Keratinocyte (primary cell): ENCODE data around the gene SLC25A25. TPM values are rescaled to one million over a fixed set of nuclear protein-coding genes. Genes with fewer than 3 reads are reported as not detected.

Experiments
- DNase-seq: peaks from one replicate; pipeline ENCODE4 v3.0.0-alpha.2; 2011; ENCODE audit warnings: low read depth, missing footprints, low spot score
- FAIRE-seq: peaks from 2 replicates; lab custom pipeline; 2011; peaks lifted over from hg19 to GRCh38; lab: Jason Lieb, UNC
- H2AFZ ChIP-seq: 2 replicates; pipeline ENCODE4 v1.6.0; 2012; ENCODE audit warnings: low read length, control low read depth, inconsistent platforms; ENCODE audit not compliant: control insufficient read depth
- H3K27ac ChIP-seq: 2 replicates; pipeline ENCODE4 v1.5.1; 2011; ENCODE audit warnings: low read length; ENCODE audit not compliant: control insufficient read depth, insufficient read depth
- H3K27me3 ChIP-seq: 3 replicates; pipeline ENCODE4 v1.6.0; 2011; ENCODE audit warnings: low read length; ENCODE audit not compliant: control insufficient read depth, insufficient read depth; ENCODE audit errors: extremely low read depth
- H3K36me3 ChIP-seq, 2 experiments: 2 replicates in 1 of 2; 3 replicates in 1 of 2; pipeline ENCODE4 v1.5.1; 2011; ENCODE audit warnings: low read length in 2 of 2, mild to moderate bottlenecking in 1 of 2; ENCODE audit not compliant: control insufficient read depth in 2 of 2, insufficient read depth in 2 of 2; ENCODE audit errors: extremely low read depth in 1 of 2
- H3K4me1 ChIP-seq: 3 replicates; pipeline ENCODE4 v1.5.1; 2011; ENCODE audit warnings: low read length; ENCODE audit not compliant: control insufficient read depth, insufficient read depth; ENCODE audit errors: extremely low read depth
- H3K4me2 ChIP-seq: 3 replicates; pipeline ENCODE4 v1.6.0; 2011; ENCODE audit warnings: low read depth, low read length; ENCODE audit not compliant: control insufficient read depth, insufficient read depth; ENCODE audit errors: extremely low read depth
- H3K4me3 ChIP-seq, 3 experiments: fragments of 200-600 bp in 1 of 3; sonication (generic) in 1 of 3; 2 replicates in 2 of 3; 3 replicates in 1 of 3; pipeline ENCODE4 v1.5.1; 2011 to 2016; ENCODE audit warnings: low read length in 3 of 3, mild to moderate bottlenecking in 3 of 3, control low read depth in 2 of 3, inconsistent platforms in 1 of 3, low read depth in 1 of 3, mixed read lengths in 1 of 3, mixed run types in 1 of 3, moderate library complexity in 1 of 3; ENCODE audit not compliant: control insufficient read depth in 2 of 3, insufficient read depth in 2 of 3; ENCODE audit errors: extremely low read depth in 1 of 3
- H3K79me2 ChIP-seq: 2 replicates; pipeline ENCODE4 v1.6.0; 2012; ENCODE audit warnings: low read length; ENCODE audit not compliant: control insufficient read depth, insufficient read depth
- H3K9ac ChIP-seq: 3 replicates; pipeline ENCODE4 v1.6.0; 2011; ENCODE audit warnings: low read length; ENCODE audit not compliant: control insufficient read depth, insufficient read depth; ENCODE audit errors: extremely low read depth
- H3K9me1 ChIP-seq: 3 replicates; pipeline ENCODE4 v1.6.0; 2011; ENCODE audit warnings: low read length; ENCODE audit not compliant: control insufficient read depth, insufficient read depth; ENCODE audit errors: extremely low read depth
- H3K9me3 ChIP-seq: 2 replicates; pipeline ENCODE4 v1.5.1; 2012; ENCODE audit warnings: low read depth, low read length; ENCODE audit not compliant: control insufficient read depth
- H4K20me1 ChIP-seq: 3 replicates; pipeline ENCODE4 v1.6.0; 2011; ENCODE audit warnings: low read length; ENCODE audit not compliant: control insufficient read depth, insufficient read depth; ENCODE audit errors: extremely low read depth
- EZH2 ChIP-seq: IDR thresholded peaks from one replicate; pipeline ENCODE4 v1.6.1; 2012; ENCODE audit warnings: inconsistent platforms, mild to moderate bottlenecking, low read length, moderate library complexity
- dilution Hi-C: fragments of 300-500 bp; cut with MboI; formaldehyde crosslinking; loops from one replicate; pipeline ENCODE4 v1.7.0; 2020; ENCODE audit warnings: low sequenced_read_pairs; ENCODE audit not compliant: extremely low pct_ligation_motif_present
- polyA plus RNA-seq, 5 experiments: library from polyadenylated mRNA; depleted of rRNA in 3 of 5; stranded (reverse) in 3 of 5; stranded (forward) in 1 of 5; unstranded in 1 of 5; fragments of >200 nt; gene quantifications; 1 replicate in 1 of 5; 2 replicates in 3 of 5; 3 replicates in 1 of 5; pipeline versions ENCODE4 v1.2.1 to v1.2.3, GENCODE V29; 2011 to 2012; ENCODE audit warnings: missing spikeins in 2 of 5, low read depth in 1 of 5, low replicate concordance in 1 of 5
- TF ChIP-seq, protein P1 (sequence below), 3 experiments: IDR thresholded peaks in 1 of 3; conservative IDR thresholded peaks in 1 of 3; optimal IDR thresholded peaks in 1 of 3; 2 replicates in 2 of 3; 3 replicates in 1 of 3; pipeline versions ENCODE3 to v1.5.1; 2011; ENCODE audit warnings: low read length in 3 of 3, mild to moderate bottlenecking in 3 of 3, moderate library complexity in 2 of 3, control low read depth in 1 of 3, inconsistent platforms in 1 of 3; ENCODE audit not compliant: insufficient read depth in 2 of 3; ENCODE audit errors: extremely low read depth in 1 of 3

SLC25A25 gene
- polyA plus RNA-seq, 1 donor (not counting 4 experiments of a cell fraction or from before 2014, with no cell fraction given) = 6.5 TPM

DNA sequence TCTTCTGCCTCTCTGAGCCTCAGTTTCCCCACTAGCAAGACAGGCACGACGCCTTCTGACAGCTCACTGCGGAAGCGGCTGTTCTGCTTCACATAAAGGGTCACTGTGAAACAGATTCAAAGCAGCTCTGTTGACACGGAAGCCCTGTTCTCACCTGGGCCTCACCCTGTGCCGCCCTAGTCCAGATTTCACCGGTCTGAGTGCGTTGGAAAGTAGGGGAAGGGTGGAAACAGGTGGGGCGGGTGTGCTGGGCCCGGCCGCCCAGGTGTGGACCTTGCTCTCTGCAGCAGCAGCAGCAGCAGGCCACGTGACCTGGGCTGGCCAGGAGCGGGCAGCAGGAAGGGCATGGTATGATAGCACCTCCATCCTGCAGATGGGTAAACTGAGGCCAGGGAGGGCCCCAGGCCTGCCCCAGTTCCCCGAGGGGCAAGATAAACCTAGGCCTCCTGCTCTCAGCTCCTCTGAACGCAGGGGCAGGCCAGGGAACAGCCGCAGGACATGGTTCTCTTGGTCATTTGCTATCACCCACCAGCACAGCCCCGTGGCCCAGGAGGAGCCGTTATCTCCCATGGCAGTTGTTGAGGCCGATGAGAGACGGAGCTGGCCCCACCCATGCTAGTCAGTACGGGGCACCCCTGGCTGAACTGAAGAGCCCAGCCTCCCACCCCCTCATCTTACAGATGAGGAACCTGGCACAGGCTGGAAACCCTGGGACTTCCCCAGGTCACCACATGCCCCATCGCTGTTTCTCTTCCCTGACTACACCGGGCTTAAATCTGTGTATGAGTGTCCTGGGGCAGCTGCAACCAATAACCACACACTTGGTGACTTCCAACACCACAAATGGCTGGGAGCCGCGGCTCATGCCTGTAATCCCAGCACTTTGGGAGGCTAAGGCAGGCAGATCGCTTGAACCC, 47.4 kb downstream of the SLC25A25 start:
- Histone ChIP-seq H4K20me1 (no peaks in the 10 kb centered on the region), H3K9me1 (no peaks in the 10 kb centered on the region), H3K79me2 (no peaks in the 10 kb centered on the region), H3K4me2 (no peak overlapping the region), H3K9ac (no peak overlapping the region), H3K27me3 (no peaks in the 10 kb centered on the region), H3K4me3 (no peak overlapping the region), H3K36me3 (peaks cover 3 to 4% of the 10 kb centered on the region in 2 experiments), H3K4me1 (peaks cover 6% of the 10 kb centered on the region), H2AFZ (no peak overlapping the region), H3K27ac (no peak overlapping the region), H3K9me3 (no peaks in the 10 kb centered on the region)
- FAIRE-seq = no peak
- DNase-seq = no peak
- TF ChIP-seq, protein P1, sequence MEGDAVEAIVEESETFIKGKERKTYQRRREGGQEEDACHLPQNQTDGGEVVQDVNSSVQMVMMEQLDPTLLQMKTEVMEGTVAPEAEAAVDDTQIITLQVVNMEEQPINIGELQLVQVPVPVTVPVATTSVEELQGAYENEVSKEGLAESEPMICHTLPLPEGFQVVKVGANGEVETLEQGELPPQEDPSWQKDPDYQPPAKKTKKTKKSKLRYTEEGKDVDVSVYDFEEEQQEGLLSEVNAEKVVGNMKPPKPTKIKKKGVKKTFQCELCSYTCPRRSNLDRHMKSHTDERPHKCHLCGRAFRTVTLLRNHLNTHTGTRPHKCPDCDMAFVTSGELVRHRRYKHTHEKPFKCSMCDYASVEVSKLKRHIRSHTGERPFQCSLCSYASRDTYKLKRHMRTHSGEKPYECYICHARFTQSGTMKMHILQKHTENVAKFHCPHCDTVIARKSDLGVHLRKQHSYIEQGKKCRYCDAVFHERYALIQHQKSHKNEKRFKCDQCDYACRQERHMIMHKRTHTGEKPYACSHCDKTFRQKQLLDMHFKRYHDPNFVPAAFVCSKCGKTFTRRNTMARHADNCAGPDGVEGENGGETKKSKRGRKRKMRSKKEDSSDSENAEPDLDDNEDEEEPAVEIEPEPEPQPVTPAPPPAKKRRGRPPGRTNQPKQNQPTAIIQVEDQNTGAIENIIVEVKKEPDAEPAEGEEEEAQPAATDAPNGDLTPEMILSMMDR (optimal IDR thresholded peaks at IDR 0.05 in 1 of 3, IDR thresholded peaks at IDR 0.05 in 1 of 3, conservative IDR thresholded peaks at IDR 0.05 in 1 of 3; ENCODE audit: extremely low read depth in 1 of 3, insufficient read depth in 2 of 3, low read length in 3 of 3) = no peak
- TF ChIP-seq EZH2 = no peak
- dilution Hi-C loops = no loop called here

DNA sequence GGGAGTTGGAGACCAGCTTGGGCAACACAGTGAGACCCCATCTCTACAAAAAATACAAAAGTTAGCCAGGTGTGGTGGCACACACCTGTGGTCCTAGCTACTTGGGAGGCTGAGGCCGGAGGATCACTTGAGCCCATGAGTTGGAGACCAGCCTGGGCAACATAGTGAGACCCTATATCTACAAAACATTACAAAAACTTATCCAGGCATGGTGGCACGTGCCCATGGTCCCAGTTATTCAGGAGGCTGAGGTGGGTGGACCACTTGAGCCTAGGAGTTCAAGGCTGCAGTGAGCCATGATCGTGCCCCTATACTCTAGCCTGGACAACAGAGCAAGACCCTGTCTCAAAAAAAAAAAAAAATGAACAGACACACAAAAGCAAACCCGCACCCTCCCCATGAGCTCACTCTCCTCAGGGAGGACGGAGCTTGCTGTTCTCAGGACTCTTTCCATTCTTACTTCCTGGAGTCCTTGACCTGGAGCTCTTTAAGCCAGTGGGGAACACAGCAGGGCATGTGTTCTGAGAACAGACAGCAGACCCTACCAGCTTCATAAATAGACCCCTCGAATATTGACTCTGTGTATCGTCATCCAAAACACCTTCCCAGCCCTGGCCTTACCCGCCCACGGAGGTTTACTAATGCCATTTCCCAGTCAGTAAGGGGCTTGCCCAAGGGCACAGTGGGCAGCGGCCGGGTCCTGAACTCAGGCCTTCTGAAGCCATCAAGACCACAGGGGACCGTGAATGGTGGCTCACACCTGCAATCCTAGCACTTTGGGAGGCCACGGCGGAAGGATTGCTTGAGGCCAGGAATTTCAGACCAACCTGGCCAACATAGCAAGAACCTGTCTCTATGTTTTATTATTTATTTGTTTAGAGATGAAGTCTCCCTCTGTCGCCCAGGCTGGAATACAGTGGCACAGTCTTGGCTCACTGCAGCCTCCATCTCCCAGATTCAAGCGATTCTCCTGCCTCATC, 48.4 kb downstream of the SLC25A25 start:
- Histone ChIP-seq H3K9me1 (no peaks in the 10 kb centered on the region), H3K9ac (no peak overlapping the region), H3K9me3 (no peaks in the 10 kb centered on the region), H3K36me3 (peaks cover 5 to 12% of the 10 kb centered on the region in 2 experiments), H3K27ac (no peak overlapping the region), H3K27me3 (no peaks in the 10 kb centered on the region), H3K4me1 (peaks cover 6% of the 10 kb centered on the region), H3K4me2 (no peak overlapping the region), H4K20me1 (no peaks in the 10 kb centered on the region), H3K79me2 (no peaks in the 10 kb centered on the region), H3K4me3 (no peak overlapping the region), H2AFZ (no peak overlapping the region)
- TF ChIP-seq, protein P1 (optimal IDR thresholded peaks at IDR 0.05 in 1 of 3, IDR thresholded peaks at IDR 0.05 in 1 of 3, conservative IDR thresholded peaks at IDR 0.05 in 1 of 3; ENCODE audit: extremely low read depth in 1 of 3, insufficient read depth in 2 of 3, low read length in 3 of 3) = no peak
- no peak for TF ChIP-seq EZH2
- no peak for DNase-seq
- dilution Hi-C loops = no loop called here
- no peak for FAIRE-seq
